Measurements from ENCODE around the gene SCGN.

The SCGN gene

DNA sequence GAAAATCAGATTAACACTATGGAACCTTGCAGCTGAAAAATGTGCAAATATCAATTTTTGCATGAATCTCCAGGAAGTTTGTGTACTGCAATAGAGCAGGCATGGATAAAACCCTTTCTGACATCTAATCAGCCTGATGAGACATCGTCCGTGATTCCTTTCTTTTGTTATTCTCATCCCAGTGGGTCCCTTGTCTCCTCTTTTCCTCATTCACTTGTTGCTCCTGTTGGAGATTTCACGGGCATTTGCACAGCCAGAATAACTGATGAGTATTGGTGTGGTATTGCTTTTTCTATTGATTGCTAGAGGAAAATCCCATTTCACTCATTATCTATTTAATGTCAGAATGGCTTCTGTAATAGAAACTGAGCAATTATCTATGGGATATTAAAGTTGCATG lies 39.9 kb downstream of the SCGN start:
- DNase-seq, result no peak

DNA sequence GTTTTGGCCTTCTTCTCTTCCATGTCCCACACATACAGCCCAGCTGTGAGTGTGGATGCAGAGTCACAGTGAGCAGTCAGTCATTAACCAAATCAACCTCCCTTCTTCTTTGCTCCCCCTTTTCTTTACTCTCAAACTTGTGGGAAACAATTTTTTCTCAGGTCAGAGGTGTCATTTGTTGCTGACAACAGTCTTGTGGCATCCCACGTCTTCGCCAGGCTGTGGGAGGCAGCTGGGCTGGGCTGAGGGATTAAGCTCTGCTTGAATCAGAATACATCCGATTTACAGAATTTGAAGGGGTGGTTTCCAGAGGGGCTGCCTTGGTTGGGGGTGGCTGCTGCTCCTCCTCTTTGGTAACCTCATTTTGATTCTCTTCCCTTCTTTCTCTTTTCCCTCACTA lies 40.5 kb downstream of the SCGN start:
- DNase-seq, result no peak

DNA sequence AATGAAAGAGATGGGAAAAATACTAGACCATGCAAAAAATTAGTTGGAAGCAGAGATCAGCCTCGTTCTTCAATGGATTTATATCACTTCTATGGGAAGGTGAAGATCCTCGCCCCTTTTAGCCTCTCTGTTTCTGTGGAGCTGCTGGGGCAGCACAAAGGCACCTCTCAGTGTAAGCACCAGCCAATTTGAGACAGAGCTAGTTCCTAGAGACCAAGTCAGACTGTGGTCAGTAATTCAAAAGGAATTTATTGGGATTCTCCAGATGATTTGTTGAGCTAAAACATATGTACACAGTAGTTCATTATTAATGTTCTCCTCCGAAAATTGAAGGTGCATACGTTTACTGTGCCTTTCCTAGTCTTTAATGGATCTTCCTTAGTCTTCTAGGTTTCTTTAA lies 42.4 kb downstream of the SCGN start:
- DNase-seq, result no peak

DNA sequence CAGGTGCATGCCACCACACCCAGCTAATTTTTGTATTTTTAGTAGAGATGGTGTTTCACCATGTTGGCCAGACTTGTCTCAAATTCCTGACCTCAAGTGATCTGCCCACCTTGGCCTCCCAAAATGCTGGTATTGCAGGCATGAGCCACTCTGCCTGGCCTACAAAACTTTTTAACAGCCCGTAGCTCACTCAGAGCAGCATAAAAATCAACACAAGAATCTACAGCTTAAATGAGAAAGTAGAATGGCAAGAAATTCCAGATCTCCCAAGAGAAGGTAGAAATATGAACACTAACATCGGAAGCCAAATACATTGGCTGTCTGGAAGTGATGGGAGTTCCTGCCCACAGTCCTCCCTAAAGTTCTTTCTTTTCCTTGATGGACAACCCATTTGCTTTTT lies 43.7 kb downstream of the SCGN start:
- DNase-seq, result no peak

DNA sequence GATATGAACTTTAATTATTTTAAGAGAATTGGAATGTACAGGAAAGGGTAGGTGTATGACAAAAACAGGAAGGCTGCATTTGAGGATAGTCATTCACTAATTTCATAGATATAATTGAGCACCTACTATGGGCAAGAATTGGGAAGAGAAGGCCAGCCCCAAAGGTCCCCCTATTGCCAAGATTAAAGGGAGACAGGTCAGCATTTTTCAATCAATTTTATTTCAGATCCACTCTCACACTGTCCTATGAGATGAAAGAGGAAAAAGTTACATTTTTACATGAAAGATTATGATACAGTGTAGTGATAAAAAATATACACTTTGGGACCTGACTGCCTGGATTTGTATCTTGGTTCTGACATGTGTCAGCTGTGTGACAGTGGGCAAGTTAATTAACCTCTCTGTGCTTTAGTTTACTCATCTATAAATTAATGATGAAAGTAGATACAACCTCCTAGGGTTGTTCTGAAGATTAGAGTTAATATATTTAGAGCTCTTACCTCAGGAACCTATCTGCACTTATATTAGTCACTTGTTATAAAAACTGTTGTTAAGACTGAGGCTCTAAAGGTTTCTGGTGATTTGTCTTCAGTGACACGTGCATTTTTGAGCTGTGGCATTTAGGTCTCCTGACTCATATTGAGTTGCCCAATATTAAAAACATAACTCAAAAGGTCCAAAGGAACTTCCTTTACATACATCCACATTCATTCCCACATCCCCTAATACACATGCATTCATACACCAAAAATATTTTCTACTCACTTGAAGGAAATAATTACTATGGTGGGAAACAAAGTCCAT lies 45.7 kb downstream of the SCGN start:
- DNase-seq, result no peak

DNA sequence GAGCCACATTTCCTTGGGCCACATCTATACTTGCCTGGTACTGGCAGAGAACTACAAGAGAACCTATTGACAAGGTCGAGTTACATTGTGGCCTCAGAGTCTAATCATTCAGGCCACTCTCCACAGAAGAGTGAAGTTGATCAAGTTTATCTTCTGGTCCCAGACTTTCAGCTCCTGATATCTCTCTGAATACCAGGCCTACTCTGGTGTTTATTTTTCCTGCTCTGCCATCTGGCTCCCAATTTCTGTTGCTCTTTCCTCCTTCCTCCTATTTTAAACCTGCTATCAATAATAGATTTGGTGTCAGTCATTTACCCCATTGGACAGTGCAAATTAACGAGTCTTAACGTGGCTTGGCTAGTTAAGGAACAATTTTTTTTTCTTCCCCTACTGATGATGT lies 46.6 kb downstream of the SCGN start:
- no peak for DNase-seq

DNA sequence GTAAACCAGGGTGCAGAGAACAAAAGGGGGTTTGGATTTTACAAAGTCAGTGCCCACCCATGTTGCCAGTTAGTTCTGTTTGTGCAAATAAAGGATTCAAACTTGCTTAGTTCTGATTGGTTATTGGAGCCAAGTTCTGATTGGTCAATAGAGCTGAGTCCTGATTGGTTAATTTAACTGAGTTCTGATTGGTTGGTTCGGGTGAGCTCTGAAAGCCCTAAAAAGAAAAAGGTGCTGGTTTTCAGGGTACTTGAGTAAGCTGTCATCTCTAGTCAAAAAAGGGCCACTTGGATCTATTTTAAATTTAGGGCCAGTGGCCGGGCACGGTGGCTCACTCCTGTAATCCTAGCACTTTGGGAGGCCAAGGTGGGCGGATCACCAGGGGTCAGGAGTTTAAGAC lies 47.6 kb downstream of the SCGN start:
- DNase-seq, result no peak

DNA sequence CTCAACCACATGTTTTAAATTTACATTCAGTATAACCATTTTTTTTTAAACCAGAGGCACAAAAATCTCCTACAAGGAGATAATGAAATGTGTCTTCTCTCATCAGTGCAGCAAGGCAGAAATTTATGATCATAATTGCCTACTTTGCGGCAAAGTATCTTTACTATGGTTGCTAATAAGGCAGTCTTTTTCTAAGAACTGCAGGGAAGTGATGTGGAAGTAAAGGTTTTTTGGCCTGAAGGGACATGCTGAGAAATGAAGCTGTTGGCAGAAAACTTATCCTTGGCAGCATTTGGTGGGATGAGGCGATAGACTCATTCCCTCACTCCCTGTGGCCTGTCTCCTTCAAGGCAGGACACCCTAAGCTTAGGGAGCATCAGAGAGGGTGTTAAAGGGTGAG lies 48.7 kb downstream of the SCGN start:
- no peak for DNase-seq

DNA sequence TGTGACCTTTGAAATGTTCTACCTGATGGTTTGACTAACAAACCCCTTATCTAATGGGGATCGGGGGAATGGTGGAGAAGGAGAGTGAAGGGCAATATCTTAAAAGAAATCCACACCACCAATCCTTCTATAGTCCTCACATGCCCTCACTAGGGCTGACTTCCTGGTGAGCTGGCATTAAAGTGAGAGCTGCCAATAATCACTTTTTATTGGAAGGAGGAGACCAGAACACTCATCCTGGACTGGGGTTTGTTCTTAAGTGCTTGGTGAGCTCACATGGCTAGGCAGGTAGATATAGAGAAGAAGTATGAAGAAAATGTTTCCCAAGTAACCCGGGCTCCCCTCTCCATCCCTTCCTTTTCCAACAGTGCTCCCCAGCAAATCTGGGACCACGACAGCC lies 49.8 kb downstream of the SCGN start:
- DNase-seq, result no peak

DNA sequence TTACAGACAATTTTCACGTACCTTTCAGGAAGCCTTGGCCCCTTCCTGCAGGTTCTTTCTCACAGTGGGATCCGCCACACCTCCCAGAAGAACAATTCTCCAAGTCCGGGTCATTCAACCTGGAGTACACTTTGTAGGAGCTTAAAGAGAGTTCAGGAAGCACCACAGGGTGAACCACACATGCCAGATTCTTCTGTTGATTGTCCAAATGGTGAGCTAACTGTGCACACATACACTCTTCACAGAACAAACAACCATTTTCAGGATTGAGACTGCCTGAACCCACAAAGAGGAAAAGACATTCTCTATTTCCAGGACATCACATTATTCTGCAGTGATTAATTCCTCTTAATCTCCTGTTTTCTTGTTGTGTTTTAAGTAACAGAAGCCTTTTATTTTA lies 51.0 kb downstream of the SCGN start:
- DNase-seq, result no peak

DNA sequence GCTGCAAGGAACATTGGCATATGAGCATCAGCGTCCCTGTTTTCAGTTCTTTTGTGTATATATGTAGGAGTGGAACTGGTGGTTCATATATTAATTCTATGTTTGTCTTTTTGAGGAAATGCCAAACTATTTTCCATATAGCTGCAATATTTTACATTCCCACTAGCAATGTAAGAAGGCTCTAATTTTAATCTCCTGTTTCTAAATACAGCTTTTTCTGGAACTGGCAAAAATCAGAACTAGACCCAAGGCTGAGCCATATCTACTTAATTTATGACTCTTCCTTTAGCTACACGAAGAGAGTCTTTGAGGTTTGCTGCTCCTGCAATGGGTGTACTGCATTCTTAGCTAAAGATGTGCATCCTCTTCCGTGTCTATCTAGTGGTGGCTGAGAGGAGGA lies 52.0 kb downstream of the SCGN start:
- no peak for DNase-seq

DNA sequence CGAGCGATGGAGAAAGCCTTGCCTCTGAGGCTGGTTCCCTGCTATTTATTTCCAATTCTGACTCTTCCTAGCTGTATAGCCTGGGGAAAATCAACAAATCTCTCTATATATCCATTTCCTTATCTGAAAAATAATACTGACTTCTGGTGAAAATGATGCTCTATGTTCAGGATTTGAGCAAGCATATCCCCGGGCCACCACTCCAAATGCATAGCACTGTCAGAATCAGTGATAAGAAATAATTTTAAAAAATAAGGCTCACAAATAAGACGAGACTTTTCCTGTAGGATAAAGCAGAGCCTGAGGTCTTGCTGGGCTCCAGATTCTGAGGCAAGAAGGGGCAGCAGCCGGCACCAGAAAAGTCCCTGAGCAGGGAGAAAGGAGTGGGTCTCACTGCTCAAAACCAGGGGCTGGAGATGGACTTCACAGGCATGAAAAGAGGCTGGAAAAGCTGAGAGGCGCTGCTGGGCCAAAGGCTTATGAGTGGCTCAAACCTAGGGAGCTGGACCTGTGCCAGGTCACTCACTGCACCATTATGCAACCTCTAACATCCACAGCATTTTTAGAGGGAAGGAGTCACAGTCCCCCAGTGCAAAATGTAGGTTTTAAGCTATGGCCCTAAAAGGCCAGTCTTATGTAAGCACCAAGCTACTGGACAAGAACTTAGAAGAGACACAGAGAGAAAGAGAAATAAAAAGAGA lies 54.4 kb downstream of the SCGN start:
- DNase-seq, result no peak

DNA sequence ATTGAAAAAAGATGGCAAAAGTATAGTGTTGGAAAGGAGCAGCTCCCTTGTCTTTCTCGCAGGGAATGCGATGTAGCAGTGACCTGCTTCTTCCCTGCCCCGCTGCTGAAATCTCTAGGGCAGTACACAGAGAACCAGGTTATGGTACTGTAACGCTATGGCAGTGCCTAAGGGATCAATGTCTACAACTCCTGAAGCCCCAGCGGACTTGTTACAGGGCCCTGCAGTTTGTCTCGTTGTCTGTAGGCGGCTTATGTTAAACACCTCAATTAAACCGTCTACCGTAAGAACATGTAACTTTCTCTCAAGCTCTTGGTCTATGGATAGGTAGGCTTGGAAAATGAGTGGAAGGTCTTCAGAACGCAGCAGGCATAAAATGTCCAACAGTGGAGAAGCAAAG lies 57.7 kb downstream of the SCGN start:
- no peak for DNase-seq

DNA sequence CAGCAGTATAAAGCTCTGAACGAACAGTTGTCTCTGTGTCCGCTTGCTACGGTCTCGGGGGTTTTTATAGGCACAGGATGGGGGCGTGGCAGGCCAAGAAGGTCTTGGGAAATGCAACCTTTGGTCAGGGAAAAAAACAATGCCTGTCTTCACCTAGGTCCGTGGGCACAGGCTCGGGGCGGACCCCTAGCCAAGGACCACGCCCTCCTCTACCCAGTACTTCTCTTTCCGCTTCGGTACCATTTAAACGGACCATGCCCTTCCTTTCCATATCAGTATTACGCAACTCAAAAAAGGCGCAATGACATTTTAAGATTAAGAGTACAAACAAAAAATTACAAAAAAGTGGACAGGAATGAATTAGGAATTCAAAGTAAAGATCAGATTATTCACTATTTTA lies 58.3 kb downstream of the SCGN start:
- no peak for DNase-seq

DNA sequence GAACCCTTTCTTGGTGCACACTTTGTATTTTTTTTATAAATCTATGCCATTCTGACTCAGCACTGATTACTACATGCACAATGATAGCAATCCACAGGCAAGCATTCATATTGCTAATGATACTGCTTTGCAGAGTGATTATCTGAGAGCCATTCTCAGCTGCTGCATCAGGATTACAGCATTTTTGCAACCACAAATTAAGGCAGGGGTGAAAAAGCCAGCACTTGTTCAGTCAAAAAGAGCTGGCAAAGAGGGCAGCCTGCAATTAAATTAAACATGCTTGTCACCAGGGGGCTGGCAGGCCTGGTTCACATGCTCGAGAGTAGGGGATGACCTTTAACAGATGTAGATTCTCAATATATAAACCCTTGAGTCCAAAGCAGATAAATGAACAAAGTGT lies 61.8 kb downstream of the SCGN start:
- no peak for DNase-seq

DNA sequence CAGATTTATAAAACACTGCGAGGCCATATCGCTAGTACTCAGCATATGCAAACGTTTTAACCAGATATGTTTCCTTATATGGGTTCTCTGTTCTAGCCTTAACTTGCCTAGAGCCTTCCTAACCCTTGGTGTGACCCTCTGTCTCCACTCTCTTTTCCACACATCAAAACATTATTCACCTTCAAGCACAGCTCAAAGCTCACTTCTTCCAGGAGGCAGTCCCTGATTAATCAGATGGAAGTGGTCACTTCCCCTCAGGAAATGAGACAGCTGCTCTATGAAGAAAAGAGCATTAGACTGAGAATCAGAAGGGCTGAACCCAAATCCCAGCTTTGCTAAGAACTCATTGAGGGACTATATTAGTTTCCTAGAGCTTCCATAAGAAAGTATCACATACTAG lies 62.8 kb downstream of the SCGN start:
- no peak for DNase-seq

DNA sequence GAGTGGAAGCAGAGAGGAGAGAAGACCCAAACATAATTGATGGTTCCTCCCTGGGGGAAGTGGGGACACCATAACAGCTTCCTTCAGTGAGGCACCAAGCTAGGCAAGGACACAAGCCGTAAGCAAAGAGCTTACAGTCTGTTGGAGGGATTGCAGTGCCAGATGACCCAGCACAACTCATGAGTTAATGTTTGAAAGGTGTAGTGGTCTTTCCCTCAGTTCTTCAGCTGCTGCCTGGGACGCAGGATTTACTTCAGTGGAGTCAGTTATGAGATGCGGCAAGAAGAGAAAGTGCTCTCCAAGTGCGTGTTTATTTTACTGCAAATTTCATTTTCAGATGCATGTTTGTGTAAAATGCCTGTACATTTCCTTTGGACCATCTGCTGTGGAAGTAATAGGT lies 63.8 kb downstream of the SCGN start:
- no peak for DNase-seq

DNA sequence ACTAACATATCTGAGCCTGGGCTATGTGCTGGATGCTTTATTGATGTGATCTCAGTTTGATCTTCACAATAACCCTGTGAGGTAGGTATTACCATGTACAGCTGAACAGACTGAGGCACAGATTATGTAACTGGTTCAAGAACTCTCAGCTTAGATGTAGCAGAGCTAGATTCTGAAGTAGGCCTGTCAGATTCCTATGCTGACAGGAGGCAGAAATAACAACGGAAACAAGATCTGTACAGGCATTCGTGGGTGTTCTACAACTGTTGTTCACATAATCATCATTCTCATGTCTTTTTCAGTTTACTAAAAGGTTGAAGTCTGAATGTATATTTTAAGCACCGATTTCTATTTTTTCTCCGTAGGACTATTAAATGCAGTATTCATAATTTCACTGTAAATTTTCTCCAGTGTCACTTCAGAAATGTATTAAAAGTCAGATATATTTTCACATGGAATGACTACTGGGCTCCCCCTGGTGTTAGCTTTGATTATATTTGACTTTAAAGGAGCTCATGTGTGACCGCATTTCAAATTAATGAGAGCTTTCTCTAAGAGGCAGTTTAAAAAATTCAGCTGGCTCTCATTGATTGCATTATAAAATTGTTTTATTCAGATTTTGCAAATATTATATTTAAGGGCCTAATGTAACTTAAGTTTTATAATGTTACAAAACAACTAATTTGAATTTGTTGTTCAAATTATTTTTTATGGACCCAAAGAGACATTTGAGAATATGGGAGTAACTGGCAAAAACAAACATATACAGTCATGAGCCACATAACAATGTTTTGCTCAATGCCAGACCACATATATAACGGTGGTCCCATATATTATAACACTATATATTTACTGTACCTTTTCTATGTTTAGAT lies 66.1 kb downstream of the SCGN start:
- no peak for DNase-seq

DNA sequence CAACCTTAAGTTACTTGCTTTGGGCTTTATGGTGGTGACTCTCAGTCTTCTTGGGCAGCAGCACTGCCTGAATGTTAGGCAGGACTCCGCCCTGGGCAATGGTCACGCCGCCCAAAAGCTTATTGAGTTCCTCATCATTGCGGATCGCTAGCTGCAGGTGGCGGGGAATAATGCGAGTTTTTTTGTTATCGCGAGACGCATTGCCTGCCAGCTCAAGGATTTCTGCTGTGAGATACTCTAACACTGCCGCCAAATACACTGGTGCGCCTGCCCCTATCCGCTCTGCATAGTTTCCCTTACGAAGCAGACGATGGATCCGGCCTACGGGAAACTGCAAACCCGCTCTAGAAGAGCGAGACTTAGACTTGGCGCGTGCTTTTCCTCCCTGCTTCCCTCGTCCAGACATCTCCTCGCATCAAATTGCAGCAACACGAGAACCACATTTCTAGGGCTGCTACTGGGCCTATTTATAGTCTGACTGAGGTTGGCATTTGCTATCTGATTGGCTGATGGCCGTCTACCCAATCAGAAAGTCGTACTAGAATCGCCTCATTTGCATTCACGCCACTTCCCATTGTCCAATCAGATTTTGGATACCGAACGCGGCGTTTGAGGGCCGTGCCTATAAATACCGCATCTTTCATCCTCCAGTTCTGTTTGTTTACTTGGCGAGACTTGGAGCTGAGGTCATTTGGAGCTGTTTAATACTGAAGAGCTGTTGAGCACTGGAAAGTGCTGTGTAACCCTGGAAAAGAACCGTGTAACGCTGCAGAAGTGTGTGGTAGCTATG lies 74.3 kb downstream of the SCGN start:
- no peak for DNase-seq

DNA sequence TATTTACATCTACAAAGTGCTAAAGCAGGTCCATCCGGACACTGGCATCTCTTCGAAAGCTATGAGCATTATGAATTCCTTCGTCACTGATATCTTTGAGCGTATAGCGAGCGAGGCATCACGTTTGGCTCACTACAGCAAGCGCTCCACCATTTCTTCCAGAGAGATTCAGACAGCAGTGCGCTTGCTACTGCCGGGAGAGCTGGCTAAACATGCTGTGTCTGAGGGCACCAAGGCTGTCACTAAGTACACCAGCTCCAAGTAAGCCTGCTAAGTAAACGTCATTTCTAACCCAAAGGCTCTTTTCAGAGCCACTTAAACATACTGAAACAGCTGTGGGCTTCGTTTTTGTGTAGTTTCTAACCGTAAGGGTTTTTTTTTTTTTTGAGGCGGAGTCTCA lies 75.0 kb downstream of the SCGN start:
- no peak for DNase-seq

DNA sequence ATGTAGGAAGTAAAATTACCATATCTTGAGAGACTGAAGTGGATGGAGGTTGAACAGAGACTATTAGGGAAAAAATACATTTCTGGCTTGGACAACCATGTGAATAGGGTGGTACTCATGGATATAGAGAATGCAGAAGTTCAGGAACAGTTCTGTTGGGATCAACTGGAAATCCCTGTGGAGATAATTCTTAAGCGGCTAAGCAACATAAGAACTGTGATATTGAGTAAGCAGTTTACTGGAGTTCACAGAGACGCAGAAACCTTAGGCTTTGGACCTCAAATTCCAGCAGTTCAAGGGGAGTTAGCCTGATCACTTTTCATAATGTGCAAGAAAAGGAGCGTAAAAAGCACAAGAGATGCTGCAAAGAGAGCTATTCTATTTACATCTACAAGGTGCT lies 78.9 kb downstream of the SCGN start:
- DNase-seq, result no peak

DNA sequence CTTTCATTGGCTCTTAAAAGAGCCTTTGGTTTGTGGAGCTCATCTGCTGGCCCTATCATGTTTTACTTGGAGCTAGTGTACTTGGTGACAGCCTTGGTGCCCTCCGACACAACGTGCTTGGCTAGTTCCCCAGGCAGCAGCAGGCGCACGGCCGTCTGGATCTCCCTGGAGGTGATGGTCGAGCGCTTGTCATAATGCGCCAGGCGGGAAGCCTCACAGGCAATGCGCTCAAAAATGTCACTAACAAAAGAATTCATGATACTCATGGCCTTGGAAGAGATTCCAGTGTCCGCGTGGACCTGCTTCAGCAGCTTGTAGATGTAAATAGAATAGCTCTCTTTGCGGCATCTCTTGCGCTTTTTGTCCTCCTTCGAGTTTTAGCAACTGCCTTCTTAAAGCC lies 79.7 kb downstream of the SCGN start:
- DNase-seq, result no peak

Measured in CD4-positive, alpha-beta T cell treated with Interleukin-17A for 4 hours (primary cell).